GM12865 (cell line): ENCODE results near the gene HIBADH.

ENCODE experiments used
- DNase-seq: peaks from one replicate; pipeline ENCODE4 v3.0.0; 2010; ENCODE audit warnings: low read depth
- H3K4me3 ChIP-seq: 2 replicates; pipeline ENCODE4 v1.5.1; 2011; ENCODE audit warnings: mild to moderate bottlenecking, low read depth, low read length, control low read depth
- TF ChIP-seq, protein P1 (sequence below): IDR thresholded peaks from 2 replicates; pipeline ENCODE4 v1.5.1; 2011; ENCODE audit warnings: low read length, control low read depth, low read depth, inconsistent platforms; ENCODE audit not compliant: insufficient read depth; ENCODE audit errors: missing control alignments

Gene HIBADH

DNA sequence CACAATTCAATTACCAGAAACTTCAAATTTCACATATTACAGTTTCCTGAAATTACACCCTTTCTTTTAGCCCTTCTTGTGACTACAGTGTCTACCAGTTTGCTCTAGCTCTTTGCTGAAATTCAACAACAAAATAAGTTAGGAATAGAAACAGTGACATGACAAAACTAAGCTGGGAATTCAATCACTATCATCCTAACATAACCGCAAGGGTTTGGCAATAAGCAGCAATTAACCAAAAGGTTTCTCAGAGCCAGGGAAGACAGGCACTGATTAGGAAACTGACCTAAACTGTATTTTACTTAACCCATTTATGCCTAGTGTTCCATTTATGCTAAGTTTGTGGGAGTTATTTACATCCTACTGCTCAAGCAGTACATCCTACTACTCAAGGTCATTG is 31.3 kb downstream of the HIBADH start:
- no peak overlapping the region for H3K4me3 ChIP-seq
- DNase-seq = no peak
- TF ChIP-seq, protein P1, sequence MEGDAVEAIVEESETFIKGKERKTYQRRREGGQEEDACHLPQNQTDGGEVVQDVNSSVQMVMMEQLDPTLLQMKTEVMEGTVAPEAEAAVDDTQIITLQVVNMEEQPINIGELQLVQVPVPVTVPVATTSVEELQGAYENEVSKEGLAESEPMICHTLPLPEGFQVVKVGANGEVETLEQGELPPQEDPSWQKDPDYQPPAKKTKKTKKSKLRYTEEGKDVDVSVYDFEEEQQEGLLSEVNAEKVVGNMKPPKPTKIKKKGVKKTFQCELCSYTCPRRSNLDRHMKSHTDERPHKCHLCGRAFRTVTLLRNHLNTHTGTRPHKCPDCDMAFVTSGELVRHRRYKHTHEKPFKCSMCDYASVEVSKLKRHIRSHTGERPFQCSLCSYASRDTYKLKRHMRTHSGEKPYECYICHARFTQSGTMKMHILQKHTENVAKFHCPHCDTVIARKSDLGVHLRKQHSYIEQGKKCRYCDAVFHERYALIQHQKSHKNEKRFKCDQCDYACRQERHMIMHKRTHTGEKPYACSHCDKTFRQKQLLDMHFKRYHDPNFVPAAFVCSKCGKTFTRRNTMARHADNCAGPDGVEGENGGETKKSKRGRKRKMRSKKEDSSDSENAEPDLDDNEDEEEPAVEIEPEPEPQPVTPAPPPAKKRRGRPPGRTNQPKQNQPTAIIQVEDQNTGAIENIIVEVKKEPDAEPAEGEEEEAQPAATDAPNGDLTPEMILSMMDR = no peak

DNA sequence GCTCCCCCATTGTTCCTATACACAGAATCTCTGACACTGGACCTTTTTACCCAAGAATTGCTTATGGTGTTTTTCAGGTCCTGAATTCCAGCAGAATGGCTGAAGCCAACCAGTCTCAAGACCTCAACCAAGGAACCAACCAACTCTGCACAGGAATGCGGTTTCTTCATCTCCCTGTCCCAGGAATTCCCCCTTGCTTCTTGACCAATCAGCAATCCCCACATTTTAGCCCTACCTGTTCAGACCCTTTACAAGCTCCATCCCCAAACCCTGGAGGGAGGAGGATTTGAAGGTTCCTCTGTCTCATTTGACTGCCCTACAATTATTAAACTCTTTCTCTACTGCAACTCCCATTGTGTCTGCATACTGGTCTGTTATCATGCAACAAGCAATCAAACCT is 35.5 kb downstream of the HIBADH start:
- no peak overlapping the region for H3K4me3 ChIP-seq
- TF ChIP-seq, protein P1 = no peak
- DNase-seq = no peak

GRCh38 chr7:27619492-27619891 is 43.2 kb downstream of the HIBADH start:
- DNase-seq = no peak
- TF ChIP-seq, protein P1 = no peak
- H3K4me3 ChIP-seq = no peak overlapping the region

- H3K4me3 ChIP-seq = no peak overlapping the region
- TF ChIP-seq, protein P1 = no peak
- DNase-seq = no peak
Observed at GRCh38 chr7:27617651-27618381, 44.9 kb downstream of the HIBADH start.

- H3K4me3 ChIP-seq = no peak overlapping the region
- TF ChIP-seq, protein P1 = no peak
- DNase-seq = no peak
Observed at GRCh38 chr7:27616914-27617548, 45.7 kb downstream of the HIBADH start.

DNA sequence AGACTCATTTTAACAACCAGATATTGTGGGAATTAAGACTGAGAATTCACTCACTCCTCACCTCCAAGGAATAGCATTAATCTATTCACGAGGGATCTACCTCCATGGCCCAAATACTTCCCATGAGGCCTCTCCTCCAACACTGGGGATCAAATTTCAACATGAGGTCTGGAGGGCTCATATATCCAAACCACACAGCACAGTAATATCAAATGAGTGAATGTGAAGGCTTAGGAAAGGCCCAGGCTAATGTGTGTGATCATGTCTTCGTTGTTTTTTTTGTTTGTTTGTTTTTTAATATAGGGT is 46.5 kb downstream of the HIBADH start:
- H3K4me3 ChIP-seq = no peak overlapping the region
- TF ChIP-seq, protein P1 = no peak
- no peak for DNase-seq

- no peak overlapping the region for H3K4me3 ChIP-seq
- DNase-seq = no peak
- TF ChIP-seq, protein P1 = no peak
Observed at GRCh38 chr7:27615420-27616185, 47.1 kb downstream of the HIBADH start.
